Left lung (tissue), 10 donors: Measurements from ENCODE around the gene OSBPL1A. TPM values are rescaled to one million over a fixed set of nuclear protein-coding genes. Genes with fewer than 3 reads are reported as not detected.

Experiments
- ATAC-seq: fragments of 200-7000 bp; cut with Tn5 transposase; one replicate; pipeline ENCODE4 v1.9.1; 2020; ENCODE audit warnings: moderate library complexity
- DNase-seq, 4 donors: peaks; one replicate each; pipeline ENCODE4 v3.0.0-alpha.2; 2013 to 2020
- H3K27ac ChIP-seq, 2 donors: fragments of 200-600 bp; sonication (generic) in 1 of 2; one replicate each; pipeline versions ENCODE4 v1.5.0 to v1.8.0; 2020 to 2021
- H3K27me3 ChIP-seq, 2 donors: fragments of 200-600 bp; sonication (generic) in 1 of 2; one replicate each; pipeline versions ENCODE4 v1.5.0 to v1.8.0; 2020 to 2021
- H3K36me3 ChIP-seq, 2 donors: fragments of 200-600 bp; sonication (generic) in 1 of 2; one replicate each; pipeline versions ENCODE4 v1.5.0 to v1.8.0; 2020 to 2021
- H3K4me1 ChIP-seq, 2 donors: fragments of 200-600 bp; one replicate each; pipeline ENCODE4 v1.8.0; 2021
- H3K4me3 ChIP-seq, 2 donors: fragments of 200-600 bp; sonication (generic) in 1 of 2; one replicate each; pipeline versions ENCODE4 v1.5.0 to v1.8.0; 2020 to 2021; ENCODE audit warnings: mild to moderate bottlenecking in 1 of 2
- H3K9me3 ChIP-seq, 2 donors: fragments of 200-600 bp; sonication (generic) in 1 of 2; one replicate each; pipeline versions ENCODE4 v1.5.0 to v1.8.0; 2020 to 2021
- intact Hi-C, 2 donors: fragments of 100-400 bp; cut with DNase I; formaldehyde crosslinking; loops; one replicate each; pipeline versions ENCODE4 v1.11.2 to v1.14.2; 2022
- polyA plus RNA-seq, 6 donors: library from polyadenylated mRNA; unstranded; fragments of 120-200 nt; gene quantifications; one replicate each; pipeline ENCODE4 v1.2.1, GENCODE V29; 2013; ENCODE audit not compliant: insufficient read length in 6 of 6
- total RNA-seq, 2 donors: library from RNA; stranded (reverse); fragmentation: NEBNext Ultra II Directional; extraction: Animal tissue kit (Norgen Biotek cat#: 25700); gene quantifications; one replicate each; pipeline ENCODE4 v1.2.1, GENCODE V29; 2021
- TF ChIP-seq, protein P1 (sequence below), 2 donors: fragments of 200-600 bp; sonication (generic) in 1 of 2; IDR thresholded peaks; one replicate each; pipeline versions ENCODE4 v1.5.0 to v1.8.0; 2021; ENCODE audit warnings: antibody characterized with exemption in 2 of 2
- donor health status: DM: no; HTN: yes; CAD: no.
- donor health status: DM: no; HTN: no; CAD: no.

OSBPL1A gene
- total and polyA plus RNA-seq, 8 donors, result 29.6 to 65.7 (median 55.1) TPM

DNA sequence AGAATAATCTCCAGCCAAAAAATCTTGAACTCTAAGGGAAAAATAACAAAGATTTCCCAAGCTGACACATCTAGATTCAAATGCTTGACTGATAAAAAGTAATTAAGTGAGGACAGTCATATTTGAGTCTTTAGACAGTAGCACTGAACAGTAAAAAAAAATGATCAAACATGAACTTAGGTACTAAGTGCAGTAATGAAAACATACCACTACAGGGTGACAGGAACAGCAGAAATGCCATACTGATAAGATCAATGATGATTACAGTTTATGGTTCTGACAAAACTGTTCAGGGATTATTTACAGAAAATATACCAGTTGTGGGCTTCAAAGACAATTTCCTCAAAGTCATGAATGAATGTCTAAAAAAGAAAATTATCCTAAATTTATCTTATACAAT is 80.3 kb downstream of the OSBPL1A start:
- H3K36me3 ChIP-seq, result peaks cover 0 to 8% of the 10 kb centered on the region in 2 donors
- H3K9me3 ChIP-seq, result no peaks in the 10 kb centered on the region
- no peak for DNase-seq
- TF ChIP-seq, protein P1, sequence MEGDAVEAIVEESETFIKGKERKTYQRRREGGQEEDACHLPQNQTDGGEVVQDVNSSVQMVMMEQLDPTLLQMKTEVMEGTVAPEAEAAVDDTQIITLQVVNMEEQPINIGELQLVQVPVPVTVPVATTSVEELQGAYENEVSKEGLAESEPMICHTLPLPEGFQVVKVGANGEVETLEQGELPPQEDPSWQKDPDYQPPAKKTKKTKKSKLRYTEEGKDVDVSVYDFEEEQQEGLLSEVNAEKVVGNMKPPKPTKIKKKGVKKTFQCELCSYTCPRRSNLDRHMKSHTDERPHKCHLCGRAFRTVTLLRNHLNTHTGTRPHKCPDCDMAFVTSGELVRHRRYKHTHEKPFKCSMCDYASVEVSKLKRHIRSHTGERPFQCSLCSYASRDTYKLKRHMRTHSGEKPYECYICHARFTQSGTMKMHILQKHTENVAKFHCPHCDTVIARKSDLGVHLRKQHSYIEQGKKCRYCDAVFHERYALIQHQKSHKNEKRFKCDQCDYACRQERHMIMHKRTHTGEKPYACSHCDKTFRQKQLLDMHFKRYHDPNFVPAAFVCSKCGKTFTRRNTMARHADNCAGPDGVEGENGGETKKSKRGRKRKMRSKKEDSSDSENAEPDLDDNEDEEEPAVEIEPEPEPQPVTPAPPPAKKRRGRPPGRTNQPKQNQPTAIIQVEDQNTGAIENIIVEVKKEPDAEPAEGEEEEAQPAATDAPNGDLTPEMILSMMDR (IDR thresholded peaks at IDR 0.05), result no peak
- no peak overlapping the region for H3K4me3 ChIP-seq
- intact Hi-C loops, result no loop called here
- ATAC-seq, result no peak
- H3K4me1 ChIP-seq, result no peaks in the 10 kb centered on the region
- no peak overlapping the region for H3K27ac ChIP-seq
- H3K27me3 ChIP-seq, result no peaks in the 10 kb centered on the region

- intact Hi-C loops, result no loop called here
- Histone ChIP-seq H3K4me1 (no peaks in the 10 kb centered on the region), H3K36me3 (peaks cover 0 to 21% of the 10 kb centered on the region in 2 donors), H3K27me3 (no peaks in the 10 kb centered on the region), H3K9me3 (no peaks in the 10 kb centered on the region), H3K4me3 (no peak overlapping the region), H3K27ac (no peak overlapping the region)
- no peak for ATAC-seq
- no peak for DNase-seq
- TF ChIP-seq, protein P1 (IDR thresholded peaks at IDR 0.05), result no peak
Observed at GRCh38 chr18:24315170-24315569, 82.5 kb downstream of the OSBPL1A start.

GRCh38 chr18:24306201-24306600 is 91.4 kb downstream of the OSBPL1A start:
- TF ChIP-seq, protein P1 (IDR thresholded peaks at IDR 0.05), result no peak
- no peak for DNase-seq
- Histone ChIP-seq H3K27me3 (no peaks in the 10 kb centered on the region), H3K4me1 (no peaks in the 10 kb centered on the region), H3K36me3 (peaks cover 0 to 19% of the 10 kb centered on the region in 2 donors), H3K27ac (no peak overlapping the region), H3K9me3 (no peaks in the 10 kb centered on the region), H3K4me3 (no peak overlapping the region)
- no peak for ATAC-seq
- intact Hi-C loops, result no loop called here

- TF ChIP-seq, protein P1 (IDR thresholded peaks at IDR 0.05), result no peak
- Histone ChIP-seq H3K4me3 (no peak overlapping the region), H3K27me3 (no peaks in the 10 kb centered on the region), H3K9me3 (no peaks in the 10 kb centered on the region), H3K27ac (no peak overlapping the region), H3K36me3 (peaks cover 0 to 14% of the 10 kb centered on the region in 2 donors), H3K4me1 (no peaks in the 10 kb centered on the region)
- DNase-seq, result no peak
- ATAC-seq, result no peak
- intact Hi-C loops, result no loop called here
Observed at GRCh38 chr18:24300703-24301102, 96.9 kb downstream of the OSBPL1A start.

- no peaks in the 10 kb centered on the region for H3K36me3 ChIP-seq
- ATAC-seq (no peak), DNase-seq (no peak)
- H3K9me3 ChIP-seq, result no peaks in the 10 kb centered on the region
- H3K4me3 ChIP-seq, result no peak overlapping the region
- TF ChIP-seq, protein P1 (IDR thresholded peaks at IDR 0.05), result no peak
- H3K27me3 ChIP-seq, result no peaks in the 10 kb centered on the region
- H3K27ac ChIP-seq, result no peak overlapping the region
- no peaks in the 10 kb centered on the region for H3K4me1 ChIP-seq
- intact Hi-C loops, result no loop called here
Observed at GRCh38 chr18:24296276-24296675, 101.3 kb downstream of the OSBPL1A start.
